Karpas-422 (cell line): ENCODE data around the gene CD7. TPM values are rescaled to one million over a fixed set of nuclear protein-coding genes. Genes with fewer than 3 reads are reported as not detected.
"Not testable (repeated sequence)": the region's sequence is repeated elsewhere in the genome, so short reads cannot be mapped to it uniquely, and the experiment has no call there.

Experiments
- DNase-seq: peaks from one replicate; pipeline ENCODE4 v3.0.0-alpha.2; 2015
- H2AFZ ChIP-seq: fragments of 200-600 bp; sonication (generic); 2 replicates; pipeline ENCODE4 v1.6.1; 2014; ENCODE audit warnings: antibody characterized with exemption, low read length, mixed read lengths
- H3K27ac ChIP-seq: fragments of 200-600 bp; sonication (generic); 2 replicates; pipeline ENCODE4 v1.5.1; 2014; ENCODE audit warnings: mild to moderate bottlenecking, low read length, moderate library complexity
- H3K27me3 ChIP-seq: fragments of 200-600 bp; sonication (generic); 2 replicates; pipeline ENCODE4 v1.6.1; 2014; ENCODE audit warnings: low read length, mixed read lengths
- H3K36me3 ChIP-seq: fragments of 200-600 bp; sonication (generic); 2 replicates; pipeline ENCODE4 v1.6.1; 2014; ENCODE audit warnings: low read length, mixed read lengths; ENCODE audit not compliant: insufficient read depth
- H3K4me1 ChIP-seq: fragments of 200-600 bp; sonication (generic); 2 replicates; pipeline ENCODE4 v1.6.1; 2014; ENCODE audit warnings: mild to moderate bottlenecking, low read length, mixed read lengths
- H3K4me2 ChIP-seq: fragments of 200-600 bp; sonication (generic); 2 replicates; pipeline ENCODE4 v1.6.1; 2014; ENCODE audit warnings: low read length, low read depth, mild to moderate bottlenecking; ENCODE audit not compliant: poor library complexity, severe bottlenecking
- H3K4me3 ChIP-seq: fragments of 200-600 bp; sonication (generic); 2 replicates; pipeline ENCODE4 v1.5.1; 2014; ENCODE audit warnings: mild to moderate bottlenecking, antibody characterized with exemption, low read length, mixed read lengths
- H3K79me2 ChIP-seq: fragments of 200-600 bp; sonication (generic); 2 replicates; pipeline ENCODE4 v1.6.1; 2014; ENCODE audit warnings: mild to moderate bottlenecking, low read length, mixed read lengths
- H3K9ac ChIP-seq: fragments of 200-600 bp; sonication (generic); 2 replicates; pipeline ENCODE4 v1.6.0; 2014; ENCODE audit warnings: low read length
- H3K9me2 ChIP-seq: fragments of 200-600 bp; sonication (generic), shearing (Covaris generic); replicated peaks from 2 replicates; pipeline ENCODE4 v1.6.0; 2014; ENCODE audit warnings: mild to moderate bottlenecking, low read length, moderate library complexity; ENCODE audit not compliant: insufficient read depth
- H3K9me3 ChIP-seq: fragments of 300-700, 200-600 bp; sonication (generic); 2 replicates; pipeline ENCODE4 v1.6.1; 2014; ENCODE audit warnings: low read length, mixed read lengths
- H4K20me1 ChIP-seq: fragments of 200-600 bp; sonication (generic); 2 replicates; pipeline ENCODE4 v1.6.1; 2014; ENCODE audit warnings: mild to moderate bottlenecking, antibody characterized with exemption, low read length, low read depth; ENCODE audit not compliant: insufficient read depth
- total RNA-seq: library from RNA; depleted of rRNA; stranded (reverse); fragments of >200 nt; shearing (Covaris generic); gene quantifications from 2 replicates; pipeline ENCODE4 v1.2.3, GENCODE V29; 2014; ENCODE audit warnings: low replicate concordance

CD7 gene
- total RNA-seq, 1 experiment from 2014 or later: not detected

DNA sequence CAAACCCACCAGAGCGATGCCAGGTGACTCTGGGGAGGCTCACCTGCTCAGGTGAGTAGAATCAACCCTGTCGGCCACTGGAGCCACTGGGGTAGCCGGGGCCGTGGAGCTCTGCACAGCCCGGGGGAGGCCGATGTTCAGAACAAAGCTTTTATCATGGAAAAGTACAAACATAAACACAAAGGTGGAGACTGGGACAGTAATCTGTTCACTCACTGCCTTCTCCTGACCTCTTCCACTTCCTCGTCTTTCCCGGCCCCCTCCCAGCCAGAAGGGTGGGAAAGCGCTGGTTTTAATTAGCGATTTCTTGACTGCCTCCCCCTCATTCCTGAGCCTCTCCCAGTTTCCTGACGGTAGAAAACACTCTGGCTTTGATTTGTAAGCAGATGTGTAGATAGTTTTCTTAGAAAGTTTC lies 31.9 kb upstream of the CD7 start:
- no peak for DNase-seq
- Histone ChIP-seq H3K9me3 (no peaks in the 10 kb centered on the region), H3K9me2 (no peaks in the 10 kb centered on the region), H4K20me1 (0 out of 2 replicates have a peak, but pooled peaks cover 3% of the 10 kb centered on the region), H3K27ac (no peak overlapping the region), H3K4me2 (no peak overlapping the region), H3K4me1 (no peaks in the 10 kb centered on the region), H3K36me3 (no peaks in the 10 kb centered on the region), H2AFZ (no peak overlapping the region), H3K27me3 (no peaks in the 10 kb centered on the region), H3K79me2 (no peaks in the 10 kb centered on the region), H3K4me3 (no peak overlapping the region), H3K9ac (no peak overlapping the region)

DNA sequence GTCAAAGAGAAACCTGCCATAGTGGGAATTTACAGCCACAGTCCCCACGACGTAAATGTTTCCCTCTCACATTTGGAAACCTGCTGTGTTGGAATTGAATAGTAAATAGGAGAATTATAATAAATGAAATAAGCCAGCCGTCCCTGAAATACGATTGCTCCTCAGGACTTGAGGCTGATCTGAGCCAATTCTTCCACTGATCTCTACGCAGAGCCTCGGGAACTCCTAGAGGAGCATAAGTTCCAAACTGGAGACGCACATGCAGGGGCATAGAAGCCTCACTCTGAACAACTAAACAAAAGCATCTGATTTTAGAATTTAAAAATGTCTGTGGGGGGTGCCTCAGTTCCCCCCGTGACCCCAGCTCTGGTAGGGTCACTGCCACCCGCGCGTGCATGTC lies 31.5 kb upstream of the CD7 start:
- Histone ChIP-seq H3K4me2 (no peak overlapping the region), H3K9me2 (no peaks in the 10 kb centered on the region), H3K9me3 (no peaks in the 10 kb centered on the region), H2AFZ (no peak overlapping the region), H4K20me1 (0 out of 2 replicates have a peak, but pooled peaks cover 3% of the 10 kb centered on the region), H3K4me1 (no peaks in the 10 kb centered on the region), H3K9ac (no peak overlapping the region), H3K36me3 (no peaks in the 10 kb centered on the region), H3K27me3 (no peaks in the 10 kb centered on the region), H3K79me2 (no peaks in the 10 kb centered on the region), H3K4me3 (no peak overlapping the region), H3K27ac (no peak overlapping the region)
- no peak for DNase-seq

DNA sequence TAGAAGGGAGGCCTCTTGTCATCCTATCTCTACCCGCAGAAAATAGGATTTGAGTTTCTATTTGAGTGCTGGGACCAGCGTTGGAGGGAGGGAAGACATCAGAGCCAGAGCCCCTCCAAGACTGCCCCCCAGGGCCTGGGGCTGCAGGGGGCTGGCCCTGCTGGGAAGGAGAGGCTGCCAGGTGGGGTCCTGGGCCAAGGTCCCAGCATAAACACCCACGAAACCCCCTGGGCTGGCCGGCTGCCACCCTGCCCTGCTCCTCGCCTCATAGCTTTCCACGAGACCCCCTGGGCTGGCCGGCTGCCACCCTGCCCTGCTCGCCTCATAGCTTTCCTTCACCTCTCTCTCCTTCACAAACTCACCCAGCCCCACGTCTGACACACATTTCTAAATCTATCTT lies 31.0 kb upstream of the CD7 start:
- H3K27me3 ChIP-seq: no peaks in the 10 kb centered on the region
- no peak overlapping the region for H2AFZ ChIP-seq
- H3K9me2 ChIP-seq: no peaks in the 10 kb centered on the region
- DNase-seq: no peak
- no peak overlapping the region for H3K4me3 ChIP-seq
- no peaks in the 10 kb centered on the region for H3K79me2 ChIP-seq
- H3K36me3 ChIP-seq: no peaks in the 10 kb centered on the region
- H3K4me1 ChIP-seq: no peaks in the 10 kb centered on the region
- H3K9me3 ChIP-seq: no peaks in the 10 kb centered on the region
- H4K20me1 ChIP-seq: 0 out of 2 replicates have a peak, but pooled peaks cover 3% of the 10 kb centered on the region
- no peak overlapping the region for H3K9ac ChIP-seq
- H3K4me2 ChIP-seq: no peak overlapping the region
- H3K27ac ChIP-seq: no peak overlapping the region

DNA sequence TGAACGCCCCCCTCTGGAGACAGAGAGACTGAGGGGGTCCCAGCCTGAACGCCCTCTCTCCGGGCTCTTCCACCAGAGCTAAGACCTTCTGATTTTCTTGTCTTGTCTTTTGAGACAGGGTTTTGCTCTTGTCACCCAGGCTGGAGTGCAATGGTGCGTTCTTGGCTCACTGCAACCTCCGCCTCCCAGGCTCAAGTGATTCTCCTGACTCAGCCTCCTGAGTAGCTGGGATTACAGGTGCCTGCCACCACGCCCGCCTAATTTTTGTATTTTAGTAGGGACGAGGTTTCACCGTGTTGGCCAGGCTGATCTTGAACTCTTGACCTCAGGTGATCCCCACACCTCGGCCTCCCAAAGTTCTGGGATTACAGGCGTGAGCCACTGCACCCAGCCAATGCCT lies 30.6 kb upstream of the CD7 start:
- not testable (repeated sequence) for H3K4me1 ChIP-seq, H3K9me3 ChIP-seq, H3K4me3 ChIP-seq, H4K20me1 ChIP-seq, H3K9me2 ChIP-seq, H3K4me2 ChIP-seq, H3K27ac ChIP-seq, H3K79me2 ChIP-seq, H2AFZ ChIP-seq, H3K36me3 ChIP-seq, H3K9ac ChIP-seq, DNase-seq, H3K27me3 ChIP-seq

DNA sequence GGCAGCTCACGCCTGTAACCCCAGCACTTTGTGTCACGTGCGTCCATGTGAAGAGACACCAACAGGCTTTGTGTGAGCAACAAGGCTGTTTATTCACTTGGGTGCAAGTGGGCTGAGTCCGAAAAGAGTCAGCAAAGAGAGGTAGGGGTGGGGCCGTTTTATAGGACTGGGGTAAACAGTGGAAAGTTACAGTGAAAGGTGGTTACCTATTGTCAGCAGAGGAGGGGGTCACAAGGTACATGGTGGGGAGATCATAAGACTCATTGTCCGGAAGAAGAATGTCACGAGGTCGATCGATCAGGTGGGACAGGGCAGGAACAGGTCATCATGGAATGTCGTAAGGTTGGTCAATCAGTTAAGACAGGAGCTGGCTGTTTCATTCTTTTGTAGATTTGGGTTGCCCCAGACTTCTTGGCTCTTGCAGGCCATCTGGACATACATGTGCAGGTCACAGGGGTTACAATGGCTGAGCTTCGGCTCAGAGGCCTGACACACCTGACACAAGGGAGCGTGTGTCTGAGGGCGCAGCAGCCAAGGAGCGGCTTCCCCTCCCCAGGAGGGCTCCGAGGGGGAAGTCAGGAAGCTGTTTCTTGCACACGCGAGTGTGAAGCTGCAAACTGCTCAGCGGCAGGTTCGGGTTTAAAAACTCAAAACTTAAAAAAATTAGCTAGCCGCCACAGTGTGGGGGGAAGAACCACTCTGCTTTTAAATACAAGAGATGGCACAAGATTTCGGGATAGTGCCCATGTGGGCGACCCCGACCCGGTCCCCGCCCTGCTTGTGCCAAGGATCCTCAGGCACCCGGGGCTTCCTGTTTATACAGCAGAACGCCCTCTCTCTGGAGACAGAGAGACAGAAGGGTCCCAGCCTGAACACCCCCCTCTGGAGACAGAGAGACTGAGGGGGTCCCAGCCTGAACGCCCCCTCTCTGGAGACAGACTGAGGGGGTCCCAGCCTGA lies 29.2 kb upstream of the CD7 start:
- H4K20me1 ChIP-seq: no peaks in the 10 kb centered on the region
- DNase-seq: no peak
- H3K4me1 ChIP-seq: no peaks in the 10 kb centered on the region
- H3K27ac ChIP-seq: no peak overlapping the region
- no peak overlapping the region for H3K4me3 ChIP-seq
- no peaks in the 10 kb centered on the region for H3K9me2 ChIP-seq
- no peaks in the 10 kb centered on the region for H3K9me3 ChIP-seq
- H2AFZ ChIP-seq: no peak overlapping the region
- no peak overlapping the region for H3K4me2 ChIP-seq
- H3K36me3 ChIP-seq: no peaks in the 10 kb centered on the region
- H3K27me3 ChIP-seq: no peaks in the 10 kb centered on the region
- no peaks in the 10 kb centered on the region for H3K79me2 ChIP-seq
- no peak overlapping the region for H3K9ac ChIP-seq

- no peak for DNase-seq
- Histone ChIP-seq H3K9me2 (no peaks in the 10 kb centered on the region), H3K9ac (no peak overlapping the region), H3K36me3 (no peaks in the 10 kb centered on the region), H3K4me1 (no peaks in the 10 kb centered on the region), H3K79me2 (no peaks in the 10 kb centered on the region), H3K9me3 (no peaks in the 10 kb centered on the region), H2AFZ (no peak overlapping the region), H3K4me3 (no peak overlapping the region), H4K20me1 (no peaks in the 10 kb centered on the region), H3K27ac (no peak overlapping the region), H3K27me3 (no peaks in the 10 kb centered on the region), H3K4me2 (no peak overlapping the region)
Observed at GRCh38 chr17:82345151-82345976, 28.0 kb upstream of the CD7 start.

GRCh38 chr17:82344175-82344907 lies 26.9 kb upstream of the CD7 start:
- Histone ChIP-seq H3K4me2 (no peak overlapping the region), H3K36me3 (no peaks in the 10 kb centered on the region), H3K79me2 (no peaks in the 10 kb centered on the region), H3K9me3 (no peaks in the 10 kb centered on the region), H3K9me2 (no peaks in the 10 kb centered on the region), H3K27ac (no peak overlapping the region), H3K27me3 (no peaks in the 10 kb centered on the region), H4K20me1 (no peaks in the 10 kb centered on the region), H3K4me3 (no peak overlapping the region), H3K9ac (no peak overlapping the region), H2AFZ (no peak overlapping the region), H3K4me1 (no peaks in the 10 kb centered on the region)
- DNase-seq: no peak

DNA sequence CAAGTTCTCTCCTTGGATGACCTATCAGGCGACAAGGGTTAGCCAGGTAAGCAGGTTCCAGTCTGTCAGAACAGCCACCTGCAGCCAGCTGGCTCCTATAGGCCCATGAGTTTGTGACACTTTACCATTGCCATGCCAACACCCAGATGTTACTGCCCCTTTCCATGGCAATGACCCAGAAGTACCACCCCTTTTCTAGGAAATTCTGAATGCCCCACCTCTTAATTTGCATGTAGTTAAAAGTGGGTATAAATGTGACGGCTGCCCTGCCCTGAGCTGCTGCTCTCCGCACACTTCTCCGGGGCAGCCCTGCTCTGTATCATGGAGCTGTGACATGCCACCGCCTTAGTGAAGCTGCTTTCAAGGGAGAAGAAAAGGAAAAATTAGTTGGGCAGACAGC lies 26.2 kb upstream of the CD7 start:
- Histone ChIP-seq H3K79me2 (no peaks in the 10 kb centered on the region), H3K4me1 (no peaks in the 10 kb centered on the region), H3K4me2 (no peak overlapping the region), H3K9ac (no peak overlapping the region), H3K9me3 (no peaks in the 10 kb centered on the region), H3K4me3 (no peak overlapping the region), H3K27ac (no peak overlapping the region), H3K9me2 (no peaks in the 10 kb centered on the region), H2AFZ (no peak overlapping the region), H4K20me1 (no peaks in the 10 kb centered on the region), H3K36me3 (no peaks in the 10 kb centered on the region), H3K27me3 (no peaks in the 10 kb centered on the region)
- DNase-seq: no peak
